PFSK-1 (cell line): ENCODE results near the gene DMGDH.

Experiments
- FOXP2 ChIP-seq: optimal IDR thresholded peaks from 2 replicates; pipeline ENCODE3; 2011; ENCODE audit warnings: borderline replicate concordance, control low read depth, inconsistent platforms; ENCODE audit not compliant: insufficient read depth; ENCODE audit errors: extremely low read length, extremely low read depth
- POLR2AphosphoS5 ChIP-seq: IDR thresholded peaks from 2 replicates; pipeline ENCODE4 v1.6.1; 2012; ENCODE audit warnings: low read depth, mild to moderate bottlenecking, control low read depth, low read length, moderate library complexity
- SIN3A ChIP-seq: IDR thresholded peaks from 2 replicates; pipeline ENCODE4 v1.6.1; 2012; ENCODE audit warnings: mild to moderate bottlenecking, low read length, moderate library complexity, borderline replicate concordance; ENCODE audit not compliant: insufficient read depth
- TAF1 ChIP-seq: IDR thresholded peaks from 2 replicates; pipeline ENCODE4 v1.6.1; 2012; ENCODE audit warnings: low read length, control low read depth, borderline replicate concordance; ENCODE audit not compliant: insufficient read depth
- TF ChIP-seq, protein P1 (sequence below), 2 experiments: IDR thresholded peaks; 2 replicates each; pipeline versions ENCODE4 v1.6.1 to v1.8.0; 2011 to 2012; ENCODE audit warnings: low read depth in 2 of 2, low read length in 2 of 2, control low read depth in 1 of 2, inconsistent platforms in 1 of 2, mild to moderate bottlenecking in 1 of 2, moderate library complexity in 1 of 2; ENCODE audit not compliant: insufficient read depth in 1 of 2

The DMGDH gene

DNA sequence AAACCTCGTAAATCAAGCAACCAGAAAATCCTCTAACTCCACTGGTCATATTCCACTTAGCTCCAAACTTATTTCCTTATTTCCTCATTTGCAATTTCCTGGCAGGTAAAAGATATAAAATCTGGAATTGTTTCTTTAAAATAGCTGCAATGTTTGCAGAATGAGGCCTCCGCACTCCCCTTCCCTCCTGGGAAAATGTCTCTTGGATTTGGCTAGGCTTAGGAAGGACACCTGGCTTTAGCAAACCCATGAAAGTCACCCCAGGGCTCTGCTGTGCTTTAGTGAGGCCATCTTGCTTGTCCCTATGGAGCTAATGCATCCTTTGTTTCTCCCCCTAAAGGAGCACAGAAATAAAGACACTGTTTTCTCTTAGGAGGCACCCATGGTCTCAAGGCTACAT is 94.9 kb downstream of the DMGDH start:
- TF ChIP-seq, protein P1, sequence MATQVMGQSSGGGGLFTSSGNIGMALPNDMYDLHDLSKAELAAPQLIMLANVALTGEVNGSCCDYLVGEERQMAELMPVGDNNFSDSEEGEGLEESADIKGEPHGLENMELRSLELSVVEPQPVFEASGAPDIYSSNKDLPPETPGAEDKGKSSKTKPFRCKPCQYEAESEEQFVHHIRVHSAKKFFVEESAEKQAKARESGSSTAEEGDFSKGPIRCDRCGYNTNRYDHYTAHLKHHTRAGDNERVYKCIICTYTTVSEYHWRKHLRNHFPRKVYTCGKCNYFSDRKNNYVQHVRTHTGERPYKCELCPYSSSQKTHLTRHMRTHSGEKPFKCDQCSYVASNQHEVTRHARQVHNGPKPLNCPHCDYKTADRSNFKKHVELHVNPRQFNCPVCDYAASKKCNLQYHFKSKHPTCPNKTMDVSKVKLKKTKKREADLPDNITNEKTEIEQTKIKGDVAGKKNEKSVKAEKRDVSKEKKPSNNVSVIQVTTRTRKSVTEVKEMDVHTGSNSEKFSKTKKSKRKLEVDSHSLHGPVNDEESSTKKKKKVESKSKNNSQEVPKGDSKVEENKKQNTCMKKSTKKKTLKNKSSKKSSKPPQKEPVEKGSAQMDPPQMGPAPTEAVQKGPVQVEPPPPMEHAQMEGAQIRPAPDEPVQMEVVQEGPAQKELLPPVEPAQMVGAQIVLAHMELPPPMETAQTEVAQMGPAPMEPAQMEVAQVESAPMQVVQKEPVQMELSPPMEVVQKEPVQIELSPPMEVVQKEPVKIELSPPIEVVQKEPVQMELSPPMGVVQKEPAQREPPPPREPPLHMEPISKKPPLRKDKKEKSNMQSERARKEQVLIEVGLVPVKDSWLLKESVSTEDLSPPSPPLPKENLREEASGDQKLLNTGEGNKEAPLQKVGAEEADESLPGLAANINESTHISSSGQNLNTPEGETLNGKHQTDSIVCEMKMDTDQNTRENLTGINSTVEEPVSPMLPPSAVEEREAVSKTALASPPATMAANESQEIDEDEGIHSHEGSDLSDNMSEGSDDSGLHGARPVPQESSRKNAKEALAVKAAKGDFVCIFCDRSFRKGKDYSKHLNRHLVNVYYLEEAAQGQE (IDR thresholded peaks at IDR 0.05; ENCODE audit: insufficient read depth in 1 of 2, low read depth in 2 of 2, low read length in 2 of 2) = no peak
- TF ChIP-seq SIN3A (no peak), FOXP2 (no peak), TAF1 (no peak), POLR2AphosphoS5 (no peak)

DNA sequence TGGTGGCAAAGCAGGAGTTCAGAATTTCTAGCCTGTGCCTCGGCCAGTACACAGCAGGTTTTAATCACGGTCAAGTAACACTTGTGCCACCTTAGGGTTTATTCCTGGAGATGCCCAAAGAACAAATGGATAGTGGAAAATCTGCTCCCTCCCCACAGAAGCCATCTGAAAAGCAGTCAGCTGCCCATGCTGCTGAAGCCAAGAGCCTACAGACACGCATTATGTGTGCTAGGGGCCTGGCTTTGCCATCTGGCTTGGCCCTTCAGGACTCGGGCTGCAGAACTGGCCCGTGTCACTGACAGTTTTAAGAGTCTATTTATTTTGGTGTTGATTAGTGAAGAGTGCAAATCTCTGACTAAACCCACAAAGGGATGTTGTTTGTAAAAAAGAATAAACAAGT is 95.5 kb downstream of the DMGDH start:
- TF ChIP-seq TAF1 = no peak
- no peak for TF ChIP-seq FOXP2
- TF ChIP-seq SIN3A = no peak
- no peak for TF ChIP-seq POLR2AphosphoS5
- TF ChIP-seq, protein P1 (IDR thresholded peaks at IDR 0.05; ENCODE audit: insufficient read depth in 1 of 2, low read depth in 2 of 2, low read length in 2 of 2) = no peak

DNA sequence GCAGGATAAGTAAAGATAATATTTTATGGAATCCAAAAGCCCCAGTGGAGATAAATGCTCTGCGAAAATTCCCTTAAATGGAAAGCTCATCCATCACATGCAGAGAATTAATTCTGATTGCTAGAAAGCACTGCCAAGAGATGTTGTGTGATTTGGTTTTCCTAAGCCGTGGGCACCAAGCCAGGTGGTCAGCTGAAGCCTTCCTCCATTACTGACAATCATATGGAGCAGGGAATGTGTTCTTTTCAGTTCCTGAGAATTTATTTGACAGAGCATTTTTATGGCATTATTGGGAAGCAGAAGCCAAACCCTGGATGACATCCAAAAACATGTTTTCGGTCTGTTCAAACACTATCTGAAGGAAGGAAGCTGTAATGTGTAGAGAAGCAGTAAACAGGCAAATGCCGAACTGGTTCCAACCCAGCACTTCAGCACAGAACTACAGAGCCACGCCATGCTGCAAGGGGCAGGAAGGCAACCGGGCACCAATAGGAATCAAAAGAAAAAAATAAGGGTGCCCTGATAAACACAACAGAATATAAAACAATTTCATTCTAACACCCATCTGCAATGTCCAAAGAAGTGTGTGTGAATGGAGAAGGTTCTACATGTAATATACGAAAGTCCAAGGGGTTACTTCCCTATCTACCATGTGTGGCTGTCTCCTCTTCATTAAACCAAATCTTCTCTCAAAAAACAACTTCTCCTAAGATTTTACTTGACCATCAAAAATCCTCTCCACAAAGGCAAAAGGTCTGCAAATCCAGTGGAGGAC is 96.6 kb downstream of the DMGDH start:
- no peak for TF ChIP-seq FOXP2
- no peak for TF ChIP-seq SIN3A
- TF ChIP-seq TAF1 = no peak
- TF ChIP-seq, protein P1 (IDR thresholded peaks at IDR 0.05; ENCODE audit: insufficient read depth in 1 of 2, low read depth in 2 of 2, low read length in 2 of 2) = no peak
- no peak for TF ChIP-seq POLR2AphosphoS5

DNA sequence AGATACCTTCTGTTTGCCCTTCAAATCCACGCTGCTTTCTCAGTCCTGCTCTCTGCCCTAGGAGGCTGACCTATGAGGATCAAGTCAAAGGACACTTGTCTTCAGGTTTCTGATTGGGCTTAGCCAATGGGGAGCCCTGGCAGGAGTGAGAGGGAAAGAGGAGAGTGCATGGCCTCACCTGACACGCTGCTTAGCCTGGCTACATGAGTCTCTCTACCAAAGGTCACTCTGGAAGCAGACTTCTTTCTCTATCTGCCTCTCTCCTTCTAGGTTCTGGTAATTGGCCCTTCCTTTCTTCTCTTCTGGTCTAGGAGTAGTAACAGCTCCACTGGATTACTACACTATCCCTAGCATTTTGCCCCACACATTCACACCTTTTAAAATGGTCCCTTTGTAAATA is 97.5 kb downstream of the DMGDH start:
- TF ChIP-seq SIN3A (no peak), TAF1 (no peak), POLR2AphosphoS5 (no peak), FOXP2 (no peak)
- TF ChIP-seq, protein P1 (IDR thresholded peaks at IDR 0.05; ENCODE audit: insufficient read depth in 1 of 2, low read depth in 2 of 2, low read length in 2 of 2) = no peak
